SK-N-DZ (cell line): Measurements from ENCODE around the gene GTPBP8.
"Not testable (repeated sequence)": the region's sequence is repeated elsewhere in the genome, so short reads cannot be mapped to it uniquely, and the experiment has no call there.

ENCODE experiments used
- DNase-seq: peaks from one replicate; pipeline ENCODE4 v3.0.0-alpha.2; 2015; ENCODE audit warnings: low spot score

The GTPBP8 gene

GRCh38 chr3:112995800-112996199 lies 5.0 kb downstream of the GTPBP8 start:
- no peak for DNase-seq

- DNase-seq = no peak
These were observed 9.9 kb downstream of the GTPBP8 start for GRCh38 chr3:113000691-113001090.

- DNase-seq = no peak
These were observed 11.3 kb downstream of the GTPBP8 start for GRCh38 chr3:113002037-113002436.

GRCh38 chr3:113002679-113003078 lies 11.9 kb downstream of the GTPBP8 start:
- no peak for DNase-seq

GRCh38 chr3:113005611-113006010 lies 14.8 kb downstream of the GTPBP8 start:
- DNase-seq = no peak

- no peak for DNase-seq
These were observed 15.7 kb downstream of the GTPBP8 start for GRCh38 chr3:113006359-113007056.

GRCh38 chr3:113008117-113008516 lies 17.3 kb downstream of the GTPBP8 start:
- no peak for DNase-seq

- DNase-seq = no peak
These were observed 22.8 kb downstream of the GTPBP8 start for GRCh38 chr3:113013593-113013992.

- no peak for DNase-seq
These were observed 27.9 kb downstream of the GTPBP8 start for GRCh38 chr3:113018536-113019181.

- DNase-seq = peak; percentile 93
These were observed 28.7 kb downstream of the GTPBP8 start for GRCh38 chr3:113019182-113020137.

- DNase-seq = no peak
These were observed 30.7 kb downstream of the GTPBP8 start for GRCh38 chr3:113021471-113021870.

- DNase-seq = no peak
These were observed 43.2 kb downstream of the GTPBP8 start for GRCh38 chr3:113034011-113034410.

GRCh38 chr3:113035387-113035982 lies 44.7 kb downstream of the GTPBP8 start:
- DNase-seq = peak; percentile 64

- no peak for DNase-seq
These were observed 47.5 kb downstream of the GTPBP8 start for GRCh38 chr3:113038328-113038727.

- DNase-seq = no peak
These were observed 48.8 kb downstream of the GTPBP8 start for GRCh38 chr3:113039546-113039945.

GRCh38 chr3:113040231-113040630 lies 49.4 kb downstream of the GTPBP8 start:
- DNase-seq = no peak

GRCh38 chr3:113043686-113044085 lies 52.9 kb downstream of the GTPBP8 start:
- no peak for DNase-seq

GRCh38 chr3:113046186-113046965 lies 55.6 kb downstream of the GTPBP8 start:
- DNase-seq = not testable (repeated sequence)

- DNase-seq = peak; percentile 79
These were observed 60.5 kb downstream of the GTPBP8 start for GRCh38 chr3:113051302-113051711.
